GM08714 (cell line): ENCODE results near the gene PPL.

Experiments
- H3K4me3 ChIP-seq: fragments of 200-500 bp; sonication (Bioruptor generic); 2 replicates; pipeline ENCODE4 v1.5.1; 2014; ENCODE audit warnings: mild to moderate bottlenecking, low read length, inconsistent platforms
- ZNF274 ChIP-seq: IDR thresholded peaks from 2 replicates; pipeline ENCODE4 v1.6.1; 2012; ENCODE audit warnings: mild to moderate bottlenecking, low read depth, low read length

PPL gene

GRCh38 chr16:4948903-4949766 is 12.2 kb upstream of the PPL start:
- no peak for TF ChIP-seq ZNF274

GRCh38 chr16:4947722-4948503 is 11.0 kb upstream of the PPL start:
- no peak for TF ChIP-seq ZNF274
- no peak overlapping the region for H3K4me3 ChIP-seq

More at GRCh38 chr16:4948903-4949766, 12.2 kb upstream of the PPL start:
- no peak overlapping the region for H3K4me3 ChIP-seq

- no peak for TF ChIP-seq ZNF274
- no peak overlapping the region for H3K4me3 ChIP-seq
These were observed 10.0 kb upstream of the PPL start for GRCh38 chr16:4946917-4947316.

GRCh38 chr16:4945560-4946502 is 8.9 kb upstream of the PPL start:
- no peak overlapping the region for H3K4me3 ChIP-seq
- no peak for TF ChIP-seq ZNF274

- no peak for TF ChIP-seq ZNF274
- H3K4me3 ChIP-seq: no peak overlapping the region
These were observed 7.7 kb upstream of the PPL start for GRCh38 chr16:4944333-4945281.

GRCh38 chr16:4942481-4942880 is 5.5 kb upstream of the PPL start:
- H3K4me3 ChIP-seq: no peak overlapping the region
- no peak for TF ChIP-seq ZNF274

- H3K4me3 ChIP-seq: no peak overlapping the region
- TF ChIP-seq ZNF274: no peak
These were observed 3.8 kb upstream of the PPL start for GRCh38 chr16:4940719-4941118.

GRCh38 chr16:4938683-4939030 is 1.7 kb upstream of the PPL start:
- no peak overlapping the region for H3K4me3 ChIP-seq
- TF ChIP-seq ZNF274: no peak

- no peak overlapping the region for H3K4me3 ChIP-seq
- no peak for TF ChIP-seq ZNF274
These were observed 1.1 kb upstream of the PPL start for GRCh38 chr16:4937782-4938682.

GRCh38 chr16:4936181-4936990 is 562 bp downstream of the PPL start:
- H3K4me3 ChIP-seq: peak overlapping the region; percentile 36; the same call in 1 of the 2 replicates
- no peak for TF ChIP-seq ZNF274

GRCh38 chr16:4935241-4935855 is 1.6 kb downstream of the PPL start:
- no peak for TF ChIP-seq ZNF274
- H3K4me3 ChIP-seq: no peak overlapping the region
